Keratinocyte (primary cell): ENCODE measurements around the gene ATXN10. TPM values are rescaled to one million over a fixed set of nuclear protein-coding genes. Genes with fewer than 3 reads are reported as not detected.
A peak's percentile ranks its signal among the peaks of the same experiment; 100 is the strongest.

Experiments used
- DNase-seq: peaks from one replicate; pipeline ENCODE4 v3.0.0-alpha.2; 2011; ENCODE audit warnings: low read depth, missing footprints, low spot score
- FAIRE-seq: peaks from 2 replicates; lab custom pipeline; 2011; peaks lifted over from hg19 to GRCh38; lab: Jason Lieb, UNC
- H2AFZ ChIP-seq: 2 replicates; pipeline ENCODE4 v1.6.0; 2012; ENCODE audit warnings: low read length, control low read depth, inconsistent platforms; ENCODE audit not compliant: control insufficient read depth
- H3K27ac ChIP-seq: 2 replicates; pipeline ENCODE4 v1.5.1; 2011; ENCODE audit warnings: low read length; ENCODE audit not compliant: control insufficient read depth, insufficient read depth
- H3K27me3 ChIP-seq: 3 replicates; pipeline ENCODE4 v1.6.0; 2011; ENCODE audit warnings: low read length; ENCODE audit not compliant: control insufficient read depth, insufficient read depth; ENCODE audit errors: extremely low read depth
- H3K36me3 ChIP-seq, 2 experiments: 2 replicates in 1 of 2; 3 replicates in 1 of 2; pipeline ENCODE4 v1.5.1; 2011; ENCODE audit warnings: low read length in 2 of 2, mild to moderate bottlenecking in 1 of 2; ENCODE audit not compliant: control insufficient read depth in 2 of 2, insufficient read depth in 2 of 2; ENCODE audit errors: extremely low read depth in 1 of 2
- H3K4me1 ChIP-seq: 3 replicates; pipeline ENCODE4 v1.5.1; 2011; ENCODE audit warnings: low read length; ENCODE audit not compliant: control insufficient read depth, insufficient read depth; ENCODE audit errors: extremely low read depth
- H3K4me2 ChIP-seq: 3 replicates; pipeline ENCODE4 v1.6.0; 2011; ENCODE audit warnings: low read depth, low read length; ENCODE audit not compliant: control insufficient read depth, insufficient read depth; ENCODE audit errors: extremely low read depth
- H3K4me3 ChIP-seq, 3 experiments: fragments of 200-600 bp in 1 of 3; sonication (generic) in 1 of 3; 2 replicates in 2 of 3; 3 replicates in 1 of 3; pipeline ENCODE4 v1.5.1; 2011 to 2016; ENCODE audit warnings: low read length in 3 of 3, mild to moderate bottlenecking in 3 of 3, control low read depth in 2 of 3, inconsistent platforms in 1 of 3, low read depth in 1 of 3, mixed read lengths in 1 of 3, mixed run types in 1 of 3, moderate library complexity in 1 of 3; ENCODE audit not compliant: control insufficient read depth in 2 of 3, insufficient read depth in 2 of 3; ENCODE audit errors: extremely low read depth in 1 of 3
- H3K79me2 ChIP-seq: 2 replicates; pipeline ENCODE4 v1.6.0; 2012; ENCODE audit warnings: low read length; ENCODE audit not compliant: control insufficient read depth, insufficient read depth
- H3K9ac ChIP-seq: 3 replicates; pipeline ENCODE4 v1.6.0; 2011; ENCODE audit warnings: low read length; ENCODE audit not compliant: control insufficient read depth, insufficient read depth; ENCODE audit errors: extremely low read depth
- H3K9me1 ChIP-seq: 3 replicates; pipeline ENCODE4 v1.6.0; 2011; ENCODE audit warnings: low read length; ENCODE audit not compliant: control insufficient read depth, insufficient read depth; ENCODE audit errors: extremely low read depth
- H3K9me3 ChIP-seq: 2 replicates; pipeline ENCODE4 v1.5.1; 2012; ENCODE audit warnings: low read depth, low read length; ENCODE audit not compliant: control insufficient read depth
- H4K20me1 ChIP-seq: 3 replicates; pipeline ENCODE4 v1.6.0; 2011; ENCODE audit warnings: low read length; ENCODE audit not compliant: control insufficient read depth, insufficient read depth; ENCODE audit errors: extremely low read depth
- EZH2 ChIP-seq: IDR thresholded peaks from one replicate; pipeline ENCODE4 v1.6.1; 2012; ENCODE audit warnings: inconsistent platforms, mild to moderate bottlenecking, low read length, moderate library complexity
- dilution Hi-C: fragments of 300-500 bp; cut with MboI; formaldehyde crosslinking; loops from one replicate; pipeline ENCODE4 v1.7.0; 2020; ENCODE audit warnings: low sequenced_read_pairs; ENCODE audit not compliant: extremely low pct_ligation_motif_present
- polyA plus RNA-seq, 5 experiments: library from polyadenylated mRNA; depleted of rRNA in 3 of 5; stranded (reverse) in 3 of 5; stranded (forward) in 1 of 5; unstranded in 1 of 5; fragments of >200 nt; gene quantifications; 1 replicate in 1 of 5; 2 replicates in 3 of 5; 3 replicates in 1 of 5; pipeline versions ENCODE4 v1.2.1 to v1.2.3, GENCODE V29; 2011 to 2012; ENCODE audit warnings: missing spikeins in 2 of 5, low read depth in 1 of 5, low replicate concordance in 1 of 5
- TF ChIP-seq, protein P1 (sequence below), 3 experiments: IDR thresholded peaks in 1 of 3; conservative IDR thresholded peaks in 1 of 3; optimal IDR thresholded peaks in 1 of 3; 2 replicates in 2 of 3; 3 replicates in 1 of 3; pipeline versions ENCODE3 to v1.5.1; 2011; ENCODE audit warnings: low read length in 3 of 3, mild to moderate bottlenecking in 3 of 3, moderate library complexity in 2 of 3, control low read depth in 1 of 3, inconsistent platforms in 1 of 3; ENCODE audit not compliant: insufficient read depth in 2 of 3; ENCODE audit errors: extremely low read depth in 1 of 3

ATXN10 gene
- polyA plus RNA-seq, 1 donor (not counting 4 experiments of a cell fraction or from before 2014, with no cell fraction given): 276 TPM

DNA sequence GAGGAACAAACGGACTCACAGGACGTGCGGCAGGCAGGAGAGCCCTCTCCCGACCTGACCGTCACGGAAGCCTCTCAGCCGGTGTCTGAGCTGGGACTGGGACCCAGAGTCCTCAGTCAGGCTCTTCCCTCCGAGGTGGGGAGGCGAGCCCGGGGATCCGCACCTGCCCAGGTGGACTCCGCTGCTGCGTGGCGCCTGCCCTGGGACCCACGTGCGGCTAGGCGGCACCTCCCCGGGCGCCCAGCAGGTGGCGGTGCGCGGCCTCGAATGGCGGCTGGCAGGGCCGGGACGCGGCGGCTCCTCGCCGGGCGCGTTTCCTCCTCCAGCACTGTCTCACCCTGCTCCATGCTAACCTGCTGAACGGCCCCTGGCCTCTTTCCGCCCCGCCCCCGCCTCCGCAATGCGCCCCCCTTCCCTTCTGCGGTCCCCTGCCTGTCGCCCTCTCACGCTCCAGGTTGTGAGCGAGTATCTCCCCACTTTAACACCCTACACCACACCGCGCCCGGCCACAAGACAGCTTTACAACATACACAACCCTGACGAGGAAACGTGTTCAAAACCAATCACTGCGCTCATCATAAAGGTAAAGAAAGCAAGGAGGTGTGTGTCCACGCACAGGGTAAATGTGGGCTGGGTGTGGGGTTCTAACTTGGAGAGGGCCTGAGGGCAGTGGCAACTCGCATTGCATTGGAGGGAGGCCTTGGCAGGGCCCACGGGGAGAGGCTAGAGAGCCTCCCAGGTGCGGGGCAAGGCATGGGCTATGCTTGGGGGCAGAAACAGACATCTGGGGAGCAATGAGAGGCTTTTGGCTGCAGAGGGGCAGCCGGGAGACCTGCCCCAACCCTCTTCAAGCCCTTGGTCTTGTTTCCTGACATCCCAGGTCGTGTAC, 25.9 kb upstream of the ATXN10 start:
- no peak for FAIRE-seq
- peak overlapping the region; percentile 28 for H3K4me2 ChIP-seq
- dilution Hi-C loops: no loop called here

DNA sequence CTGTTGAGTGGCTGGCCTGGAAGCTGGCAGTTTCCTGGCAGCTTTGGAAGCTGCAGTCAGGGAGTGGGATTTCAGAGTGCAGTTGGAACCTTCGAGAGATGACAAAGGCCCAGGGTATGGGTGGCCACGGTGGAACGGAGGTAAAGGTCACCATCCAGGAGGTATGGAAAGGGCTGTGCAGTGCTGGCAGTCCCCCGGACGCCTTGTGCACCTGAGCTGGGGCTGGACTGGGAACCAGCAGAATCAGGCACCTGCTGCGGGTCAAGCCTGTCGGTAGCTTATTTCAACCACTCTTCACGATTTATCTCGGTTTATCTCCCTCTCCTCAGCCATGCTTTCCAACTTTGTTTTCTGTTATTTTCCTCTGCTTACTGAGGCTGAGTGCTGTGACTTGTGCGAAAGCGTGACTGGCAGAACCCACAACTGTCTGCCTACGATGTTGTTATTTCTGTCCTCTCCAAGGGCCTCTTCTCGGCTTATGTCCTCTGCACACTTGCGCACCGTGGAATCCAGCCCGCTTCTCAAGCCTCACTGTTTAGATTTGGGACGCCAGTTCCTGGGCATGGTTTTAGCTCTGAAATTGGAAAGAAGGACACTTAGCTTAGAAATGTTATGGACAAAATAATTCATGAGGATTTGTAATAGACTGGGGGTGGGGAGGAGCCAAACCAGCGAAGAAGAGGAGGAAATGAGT, 24.0 kb upstream of the ATXN10 start:
- H3K4me1 ChIP-seq: peaks cover 7% of the 10 kb centered on the region
- no peaks in the 10 kb centered on the region for H4K20me1 ChIP-seq
- H3K27ac ChIP-seq: no peak overlapping the region
- no peak overlapping the region for H2AFZ ChIP-seq
- no peaks in the 10 kb centered on the region for H3K9me1 ChIP-seq
- TF ChIP-seq, protein P1, sequence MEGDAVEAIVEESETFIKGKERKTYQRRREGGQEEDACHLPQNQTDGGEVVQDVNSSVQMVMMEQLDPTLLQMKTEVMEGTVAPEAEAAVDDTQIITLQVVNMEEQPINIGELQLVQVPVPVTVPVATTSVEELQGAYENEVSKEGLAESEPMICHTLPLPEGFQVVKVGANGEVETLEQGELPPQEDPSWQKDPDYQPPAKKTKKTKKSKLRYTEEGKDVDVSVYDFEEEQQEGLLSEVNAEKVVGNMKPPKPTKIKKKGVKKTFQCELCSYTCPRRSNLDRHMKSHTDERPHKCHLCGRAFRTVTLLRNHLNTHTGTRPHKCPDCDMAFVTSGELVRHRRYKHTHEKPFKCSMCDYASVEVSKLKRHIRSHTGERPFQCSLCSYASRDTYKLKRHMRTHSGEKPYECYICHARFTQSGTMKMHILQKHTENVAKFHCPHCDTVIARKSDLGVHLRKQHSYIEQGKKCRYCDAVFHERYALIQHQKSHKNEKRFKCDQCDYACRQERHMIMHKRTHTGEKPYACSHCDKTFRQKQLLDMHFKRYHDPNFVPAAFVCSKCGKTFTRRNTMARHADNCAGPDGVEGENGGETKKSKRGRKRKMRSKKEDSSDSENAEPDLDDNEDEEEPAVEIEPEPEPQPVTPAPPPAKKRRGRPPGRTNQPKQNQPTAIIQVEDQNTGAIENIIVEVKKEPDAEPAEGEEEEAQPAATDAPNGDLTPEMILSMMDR (optimal IDR thresholded peaks at IDR 0.05 in 1 of 3, IDR thresholded peaks at IDR 0.05 in 1 of 3, conservative IDR thresholded peaks at IDR 0.05 in 1 of 3; ENCODE audit: extremely low read depth in 1 of 3, insufficient read depth in 2 of 3, low read length in 3 of 3): no peak
- no peak for TF ChIP-seq EZH2
- H3K9me3 ChIP-seq: no peaks in the 10 kb centered on the region
- no peaks in the 10 kb centered on the region for H3K36me3 ChIP-seq
- H3K4me2 ChIP-seq: no peak overlapping the region
- dilution Hi-C loops: no loop called here
- H3K4me3 ChIP-seq: no peak overlapping the region
- no peak for FAIRE-seq
- no peak overlapping the region for H3K9ac ChIP-seq
- H3K27me3 ChIP-seq: no peaks in the 10 kb centered on the region
- DNase-seq: no peak
- no peaks in the 10 kb centered on the region for H3K79me2 ChIP-seq

More for the DNA sequence above, 25.9 kb upstream of the ATXN10 start:
- DNase-seq: no peak
- Histone ChIP-seq H3K79me2 (no peaks in the 10 kb centered on the region), H3K9me3 (no peaks in the 10 kb centered on the region), H4K20me1 (no peaks in the 10 kb centered on the region), H3K27me3 (no peaks in the 10 kb centered on the region), H2AFZ (peak overlapping the region; percentile 31), H3K4me1 (peaks cover 15% of the 10 kb centered on the region), H3K9ac (no peak overlapping the region), H3K9me1 (no peaks in the 10 kb centered on the region), H3K27ac (no peak overlapping the region), H3K36me3 (no peaks in the 10 kb centered on the region), H3K4me3 (no peak overlapping the region)
- TF ChIP-seq, protein P1 (optimal IDR thresholded peaks at IDR 0.05 in 1 of 3, IDR thresholded peaks at IDR 0.05 in 1 of 3, conservative IDR thresholded peaks at IDR 0.05 in 1 of 3; ENCODE audit: extremely low read depth in 1 of 3, insufficient read depth in 2 of 3, low read length in 3 of 3): peak; percentile 60 to 99 (median 82)
- no peak for TF ChIP-seq EZH2
